Liver (tissue), 9 donors: ENCODE data around the gene IYD. TPM values are rescaled to one million over a fixed set of nuclear protein-coding genes. Genes with fewer than 3 reads are reported as not detected.
A peak's percentile ranks its signal among the peaks of the same experiment; 100 is the strongest.

Experiments used
- DNase-seq: peaks from one replicate; pipeline ENCODE4 v3.0.0-alpha.2; 2017; ENCODE audit warnings: low spot score
- H3K27ac ChIP-seq, 2 donors: one replicate each; pipeline ENCODE4 v1.7.0; 2013; ENCODE audit warnings: inconsistent platforms in 2 of 2, low read length in 2 of 2, control low read depth in 1 of 2, low read depth in 1 of 2, mild to moderate bottlenecking in 1 of 2
- H3K27me3 ChIP-seq, 4 donors: one replicate each; pipeline versions ENCODE4 v1.6.1 to v1.7.0; 2013; ENCODE audit warnings: low read length in 3 of 4, inconsistent platforms in 1 of 4, mild to moderate bottlenecking in 1 of 4, moderate library complexity in 1 of 4; ENCODE audit not compliant: control insufficient read depth in 4 of 4, insufficient read depth in 4 of 4
- H3K36me3 ChIP-seq, 4 donors: one replicate each; pipeline versions ENCODE4 v1.6.1 to v1.7.0; 2013; ENCODE audit warnings: low read length in 3 of 4, mild to moderate bottlenecking in 3 of 4, low read depth in 1 of 4, moderate library complexity in 1 of 4; ENCODE audit not compliant: control insufficient read depth in 4 of 4, insufficient read depth in 3 of 4
- H3K4me1 ChIP-seq, 4 donors: one replicate each; pipeline versions ENCODE4 v1.6.1 to v1.7.0; 2013; ENCODE audit warnings: low read length in 3 of 4, mild to moderate bottlenecking in 3 of 4, moderate library complexity in 1 of 4; ENCODE audit not compliant: control insufficient read depth in 4 of 4, insufficient read depth in 4 of 4
- H3K4me3 ChIP-seq, 3 donors: one replicate each; pipeline versions ENCODE4 v1.6.1 to v1.7.0; 2013; ENCODE audit warnings: low read length in 3 of 3, control low read depth in 1 of 3, low read depth in 1 of 3, mild to moderate bottlenecking in 1 of 3
- H3K9ac ChIP-seq, 2 donors: one replicate each; pipeline ENCODE4 v1.7.0; 2013; ENCODE audit warnings: low read length in 2 of 2, mild to moderate bottlenecking in 2 of 2, moderate library complexity in 2 of 2, control low read depth in 1 of 2, low read depth in 1 of 2
- H3K9me3 ChIP-seq, 4 donors: one replicate each; pipeline versions ENCODE4 v1.6.1 to v1.7.0; 2013; ENCODE audit warnings: low read length in 3 of 4; ENCODE audit not compliant: control insufficient read depth in 4 of 4
- EGR1 ChIP-seq, 2 donors: IDR thresholded peaks; 2 replicates each; pipeline ENCODE4 v1.6.1; 2016 to 2018; ENCODE audit warnings: antibody characterized with exemption in 2 of 2, low read depth in 2 of 2
- FOXA2 ChIP-seq: IDR thresholded peaks from 2 replicates; pipeline ENCODE4 v1.6.1; 2016; ENCODE audit warnings: antibody characterized with exemption
- HNF4A ChIP-seq, 2 donors: conservative IDR thresholded peaks; 2 replicates each; pipeline ENCODE4 v1.6.1; 2016; ENCODE audit warnings: antibody characterized with exemption in 2 of 2, mild to moderate bottlenecking in 2 of 2
- HNF4G ChIP-seq: IDR thresholded peaks from 2 replicates; pipeline ENCODE4 v1.6.1; 2016; ENCODE audit warnings: antibody characterized with exemption
- NR2F2 ChIP-seq: IDR thresholded peaks from 2 replicates; pipeline ENCODE4 v1.6.1; 2016; ENCODE audit warnings: antibody characterized with exemption
- RAD21 ChIP-seq, 2 donors: IDR thresholded peaks; 2 replicates each; pipeline ENCODE4 v1.6.1; 2016; ENCODE audit warnings: antibody characterized with exemption in 2 of 2, mild to moderate bottlenecking in 2 of 2
- RXRA ChIP-seq, 2 donors: IDR thresholded peaks; 2 replicates each; pipeline ENCODE4 v1.6.1; 2017 to 2018; ENCODE audit warnings: antibody characterized with exemption in 2 of 2, mild to moderate bottlenecking in 1 of 2
- SP1 ChIP-seq: IDR thresholded peaks from 2 replicates; pipeline ENCODE4 v1.6.1; 2018; ENCODE audit warnings: antibody characterized with exemption, mild to moderate bottlenecking
- YY1 ChIP-seq: IDR thresholded peaks from 2 replicates; pipeline ENCODE4 v1.6.1; 2016; ENCODE audit warnings: antibody characterized with exemption, mild to moderate bottlenecking
- WGBS: extraction: QIAGEN DNeasy Blood & Tissue Kit; methylation state at CpG from one replicate; pipeline ENCODE4 v1.1.7; 2013; 5-methylcytosine and 5-hydroxymethylcytosine counted together
- polyA plus RNA-seq, 2 donors: library from polyadenylated mRNA; stranded (reverse) in 1 of 2; unstranded in 1 of 2; fragments of 200-250 nt in 1 of 2; fragments of >200 nt in 1 of 2; fragmentation: Nextera tagmentation in 1 of 2; extraction: Ambion mirVana in 1 of 2; gene quantifications; one replicate each; pipeline versions ENCODE4 v1.2.1 to v1.2.3, GENCODE V29; 2013 to 2015
- total RNA-seq, 2 donors: library from RNA; depleted of rRNA; stranded (reverse); fragments of >200 nt; gene quantifications; one replicate each; pipeline ENCODE4 v1.2.3, GENCODE V29; 2014
- TF ChIP-seq, protein P1 (sequence below): IDR thresholded peaks from 2 replicates; pipeline ENCODE4 v1.6.1; 2016; ENCODE audit warnings: antibody characterized with exemption, mild to moderate bottlenecking
- TF ChIP-seq, protein P2 (sequence below): fragments of 150-350 bp; IDR thresholded peaks from 2 replicates; pipeline ENCODE4 v1.5.1; 2017; ENCODE audit warnings: improper control_type of control experiment, low read depth, low read length; ENCODE audit not compliant: missing input control
- TF ChIP-seq, protein P3 (sequence below): IDR thresholded peaks from 2 replicates; pipeline ENCODE4 v1.6.1; 2016; ENCODE audit warnings: antibody characterized with exemption
- TF ChIP-seq, protein P4 (sequence below): IDR thresholded peaks from 2 replicates; pipeline ENCODE4 v1.6.1; 2016; ENCODE audit warnings: antibody characterized with exemption
- donor health status: healthy.
- donor health status: healthy.
- donor health status: healthy.
- donor health status: healthy.
- donor health status: healthy.

The IYD gene
- total and polyA plus RNA-seq, 4 donors = 1.6 to 6.2 (median 2.6) TPM

DNA sequence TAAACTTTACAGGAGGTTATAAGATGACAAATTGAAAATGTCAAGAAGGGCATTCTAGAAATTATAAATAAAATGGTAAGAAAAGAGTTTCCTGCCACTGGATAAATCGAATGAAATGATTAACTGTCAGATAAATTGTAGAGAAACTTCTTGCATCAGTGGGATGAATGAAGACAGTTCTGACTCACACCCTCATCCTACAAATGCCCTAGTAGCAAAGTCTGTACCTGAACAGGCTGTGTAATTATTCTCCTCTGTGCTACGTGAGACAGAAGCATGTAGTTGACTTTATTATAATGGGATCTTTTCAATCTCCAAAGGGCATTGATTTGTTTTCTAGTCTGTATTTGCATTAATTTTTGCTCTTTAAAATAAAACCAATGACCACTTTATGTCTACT, 47.3 kb downstream of the IYD start:
- Histone ChIP-seq H3K27ac (no peak overlapping the region), H3K4me1 (peaks cover 0 to 7% (median 2%) of the 10 kb centered on the region in 4 donors), H3K9ac (no peak overlapping the region), H3K27me3 (no peaks in the 10 kb centered on the region), H3K9me3 (no peaks in the 10 kb centered on the region), H3K4me3 (no peak overlapping the region), H3K36me3 (no peaks in the 10 kb centered on the region)
- no peak for TF ChIP-seq RAD21 (IDR thresholded peaks at IDR 0.05)
- no peak for DNase-seq
- WGBS = 72% methylated on average over 2 of the region's 2 CpGs

DNA sequence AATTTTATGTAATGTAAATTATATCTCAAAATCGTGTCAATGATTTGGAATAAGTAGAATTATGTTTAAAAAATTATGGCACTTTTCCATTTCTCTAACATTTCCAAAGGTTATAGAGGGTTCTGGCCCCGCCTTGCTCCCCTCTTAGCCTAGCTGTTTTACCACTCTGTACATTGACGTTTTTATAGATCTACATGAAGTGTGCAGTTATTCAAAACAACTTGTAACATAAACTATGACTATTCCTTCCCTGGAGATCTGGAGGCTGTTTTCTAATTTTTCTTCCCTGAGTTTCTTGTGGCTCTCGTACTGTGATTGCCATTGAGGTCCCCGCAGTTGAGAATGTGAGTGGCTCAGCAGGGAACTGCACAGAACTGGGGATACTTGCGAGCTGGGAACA, 48.4 kb downstream of the IYD start:
- no peak for DNase-seq
- H3K4me1 ChIP-seq = peaks cover 0 to 7% (median 2%) of the 10 kb centered on the region in 4 donors
- no peak overlapping the region for H3K4me3 ChIP-seq
- no peaks in the 10 kb centered on the region for H3K9me3 ChIP-seq
- TF ChIP-seq, protein P1, sequence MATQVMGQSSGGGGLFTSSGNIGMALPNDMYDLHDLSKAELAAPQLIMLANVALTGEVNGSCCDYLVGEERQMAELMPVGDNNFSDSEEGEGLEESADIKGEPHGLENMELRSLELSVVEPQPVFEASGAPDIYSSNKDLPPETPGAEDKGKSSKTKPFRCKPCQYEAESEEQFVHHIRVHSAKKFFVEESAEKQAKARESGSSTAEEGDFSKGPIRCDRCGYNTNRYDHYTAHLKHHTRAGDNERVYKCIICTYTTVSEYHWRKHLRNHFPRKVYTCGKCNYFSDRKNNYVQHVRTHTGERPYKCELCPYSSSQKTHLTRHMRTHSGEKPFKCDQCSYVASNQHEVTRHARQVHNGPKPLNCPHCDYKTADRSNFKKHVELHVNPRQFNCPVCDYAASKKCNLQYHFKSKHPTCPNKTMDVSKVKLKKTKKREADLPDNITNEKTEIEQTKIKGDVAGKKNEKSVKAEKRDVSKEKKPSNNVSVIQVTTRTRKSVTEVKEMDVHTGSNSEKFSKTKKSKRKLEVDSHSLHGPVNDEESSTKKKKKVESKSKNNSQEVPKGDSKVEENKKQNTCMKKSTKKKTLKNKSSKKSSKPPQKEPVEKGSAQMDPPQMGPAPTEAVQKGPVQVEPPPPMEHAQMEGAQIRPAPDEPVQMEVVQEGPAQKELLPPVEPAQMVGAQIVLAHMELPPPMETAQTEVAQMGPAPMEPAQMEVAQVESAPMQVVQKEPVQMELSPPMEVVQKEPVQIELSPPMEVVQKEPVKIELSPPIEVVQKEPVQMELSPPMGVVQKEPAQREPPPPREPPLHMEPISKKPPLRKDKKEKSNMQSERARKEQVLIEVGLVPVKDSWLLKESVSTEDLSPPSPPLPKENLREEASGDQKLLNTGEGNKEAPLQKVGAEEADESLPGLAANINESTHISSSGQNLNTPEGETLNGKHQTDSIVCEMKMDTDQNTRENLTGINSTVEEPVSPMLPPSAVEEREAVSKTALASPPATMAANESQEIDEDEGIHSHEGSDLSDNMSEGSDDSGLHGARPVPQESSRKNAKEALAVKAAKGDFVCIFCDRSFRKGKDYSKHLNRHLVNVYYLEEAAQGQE = no peak
- TF ChIP-seq HNF4A (conservative IDR thresholded peaks at IDR 0.05) (no peak), HNF4G (no peak), EGR1 (IDR thresholded peaks at IDR 0.05; ENCODE audit: low read depth in 2 of 2) (no peak), NR2F2 (no peak), SP1 (no peak), RXRA (IDR thresholded peaks at IDR 0.05) (no peak)
- TF ChIP-seq, protein P2, sequence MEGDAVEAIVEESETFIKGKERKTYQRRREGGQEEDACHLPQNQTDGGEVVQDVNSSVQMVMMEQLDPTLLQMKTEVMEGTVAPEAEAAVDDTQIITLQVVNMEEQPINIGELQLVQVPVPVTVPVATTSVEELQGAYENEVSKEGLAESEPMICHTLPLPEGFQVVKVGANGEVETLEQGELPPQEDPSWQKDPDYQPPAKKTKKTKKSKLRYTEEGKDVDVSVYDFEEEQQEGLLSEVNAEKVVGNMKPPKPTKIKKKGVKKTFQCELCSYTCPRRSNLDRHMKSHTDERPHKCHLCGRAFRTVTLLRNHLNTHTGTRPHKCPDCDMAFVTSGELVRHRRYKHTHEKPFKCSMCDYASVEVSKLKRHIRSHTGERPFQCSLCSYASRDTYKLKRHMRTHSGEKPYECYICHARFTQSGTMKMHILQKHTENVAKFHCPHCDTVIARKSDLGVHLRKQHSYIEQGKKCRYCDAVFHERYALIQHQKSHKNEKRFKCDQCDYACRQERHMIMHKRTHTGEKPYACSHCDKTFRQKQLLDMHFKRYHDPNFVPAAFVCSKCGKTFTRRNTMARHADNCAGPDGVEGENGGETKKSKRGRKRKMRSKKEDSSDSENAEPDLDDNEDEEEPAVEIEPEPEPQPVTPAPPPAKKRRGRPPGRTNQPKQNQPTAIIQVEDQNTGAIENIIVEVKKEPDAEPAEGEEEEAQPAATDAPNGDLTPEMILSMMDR = no peak
- no peaks in the 10 kb centered on the region for H3K27me3 ChIP-seq
- no peak overlapping the region for H3K27ac ChIP-seq
- WGBS = 75% methylated on average over 6 of the region's 6 CpGs
- H3K9ac ChIP-seq = no peak overlapping the region
- no peaks in the 10 kb centered on the region for H3K36me3 ChIP-seq

DNA sequence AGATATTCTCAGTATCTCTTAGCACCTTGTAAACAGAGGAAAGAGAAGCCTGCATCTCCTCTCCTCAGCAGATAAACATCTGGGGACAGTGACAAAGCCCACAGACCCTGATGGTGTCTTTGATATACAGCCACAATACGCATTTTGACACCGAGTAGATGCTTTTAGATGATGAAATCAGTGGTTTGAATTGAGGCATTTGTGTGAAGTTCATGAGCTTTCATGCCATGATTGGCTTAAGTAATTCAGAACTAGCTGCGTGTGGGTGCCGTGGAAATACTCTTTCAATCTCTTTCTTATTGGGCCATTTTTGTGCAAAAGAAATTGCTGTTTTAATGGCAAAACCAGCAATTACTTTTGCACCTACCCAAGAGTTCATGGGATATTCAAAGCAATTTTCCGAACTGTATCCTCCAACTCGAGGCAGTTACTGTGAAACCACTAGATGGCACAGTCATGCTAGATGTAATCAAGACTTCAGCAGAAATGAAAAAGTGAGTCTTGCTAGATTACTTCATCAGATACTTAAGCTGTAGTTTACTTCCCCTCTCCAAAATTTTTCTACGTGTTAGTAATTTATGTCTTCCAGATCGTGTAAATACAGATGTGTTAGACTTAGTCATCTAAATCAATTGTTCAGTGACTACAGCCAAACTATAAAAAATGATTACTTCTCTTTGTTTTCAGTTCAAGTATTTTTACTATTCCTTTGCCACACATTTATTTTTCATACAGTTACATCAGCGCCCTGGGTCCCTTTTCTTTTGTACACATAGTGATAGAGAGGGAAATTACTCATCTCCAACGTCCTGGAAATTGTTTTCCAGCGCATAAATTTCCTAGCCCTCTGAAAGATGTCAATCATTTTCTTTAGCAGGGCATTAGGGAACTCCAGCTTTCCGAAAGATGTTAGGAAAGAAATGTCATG, 49.4 kb downstream of the IYD start:
- 4% methylated on average over 12 of the region's 12 CpGs for WGBS
- Histone ChIP-seq H3K27me3 (no peaks in the 10 kb centered on the region), H3K9ac (peak overlapping the region; percentile 18 to 24), H3K27ac (peak overlapping the region; percentile 44 to 68), H3K4me3 (peak overlapping the region in 2 of 3 donors; percentile 63 to 67), H3K9me3 (no peaks in the 10 kb centered on the region), H3K36me3 (no peaks in the 10 kb centered on the region), H3K4me1 (peaks cover 0 to 7% (median 2%) of the 10 kb centered on the region in 4 donors)
- no peak for DNase-seq
- TF ChIP-seq HNF4A (conservative IDR thresholded peaks at IDR 0.05) (peak in 1 of 2 donors; percentile 7), RAD21 (IDR thresholded peaks at IDR 0.05) (peak; percentile 97), YY1 (peak; percentile 17), SP1 (no peak), NR2F2 (no peak), FOXA2 (no peak), EGR1 (IDR thresholded peaks at IDR 0.05; ENCODE audit: low read depth in 2 of 2) (no peak)
- TF ChIP-seq, protein P3, sequence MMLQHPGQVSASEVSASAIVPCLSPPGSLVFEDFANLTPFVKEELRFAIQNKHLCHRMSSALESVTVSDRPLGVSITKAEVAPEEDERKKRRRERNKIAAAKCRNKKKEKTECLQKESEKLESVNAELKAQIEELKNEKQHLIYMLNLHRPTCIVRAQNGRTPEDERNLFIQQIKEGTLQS = no peak
- TF ChIP-seq, protein P1 = no peak
- TF ChIP-seq, protein P2 = peak; percentile 85
- TF ChIP-seq, protein P4, sequence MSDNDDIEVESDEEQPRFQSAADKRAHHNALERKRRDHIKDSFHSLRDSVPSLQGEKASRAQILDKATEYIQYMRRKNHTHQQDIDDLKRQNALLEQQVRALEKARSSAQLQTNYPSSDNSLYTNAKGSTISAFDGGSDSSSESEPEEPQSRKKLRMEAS = no peak
